Kidney (tissue), 14 donors: ENCODE results near the gene ACVR1. TPM values are rescaled to one million over a fixed set of nuclear protein-coding genes. Genes with fewer than 3 reads are reported as not detected.

Experiments
- DNase-seq, 5 donors: peaks; one replicate each; pipeline ENCODE4 v3.0.0-alpha.2; 2013 to 2020
- FAIRE-seq: peaks from 2 replicates; lab custom pipeline; 2012; peaks lifted over from hg19 to GRCh38; lab: Jason Lieb, UNC
- H3K27ac ChIP-seq, 2 donors: one replicate each; pipeline ENCODE4 v1.7.0; 2013; ENCODE audit warnings: low read depth in 2 of 2, low read length in 2 of 2, inconsistent platforms in 1 of 2
- H3K27me3 ChIP-seq: one replicate; pipeline ENCODE4 v1.7.1; 2013; ENCODE audit warnings: low read length, inconsistent platforms; ENCODE audit not compliant: control insufficient read depth, insufficient read depth
- H3K36me3 ChIP-seq, 3 donors: one replicate each; pipeline versions ENCODE4 v1.7.0 to v1.7.1; 2013; ENCODE audit warnings: low read length in 3 of 3, control low read depth in 1 of 3, inconsistent platforms in 1 of 3; ENCODE audit not compliant: insufficient read depth in 3 of 3, control insufficient read depth in 2 of 3
- H3K4me1 ChIP-seq, 3 donors: one replicate each; pipeline versions ENCODE4 v1.7.0 to v1.7.1; 2013; ENCODE audit warnings: low read length in 3 of 3, inconsistent platforms in 1 of 3, low read depth in 1 of 3; ENCODE audit not compliant: control insufficient read depth in 2 of 3, insufficient read depth in 2 of 3
- H3K4me3 ChIP-seq, 3 donors: one replicate each; pipeline versions ENCODE4 v1.7.0 to v1.8.1; 2013; ENCODE audit warnings: low read length in 3 of 3, control low read depth in 1 of 3, inconsistent platforms in 1 of 3
- H3K9ac ChIP-seq, 3 donors: one replicate each; pipeline versions ENCODE4 v1.7.0 to v1.7.1; 2013; ENCODE audit warnings: low read length in 3 of 3, control low read depth in 1 of 3, inconsistent platforms in 1 of 3
- H3K9me3 ChIP-seq, 3 donors: one replicate each; pipeline versions ENCODE4 v1.7.0 to v1.7.1; 2013; ENCODE audit warnings: low read length in 3 of 3, control low read depth in 1 of 3, inconsistent platforms in 1 of 3; ENCODE audit not compliant: control insufficient read depth in 2 of 3, insufficient read depth in 1 of 3
- CTCF ChIP-seq: IDR thresholded peaks from 3 replicates; pipeline ENCODE4 v1.5.1; 2012; ENCODE audit warnings: mild to moderate bottlenecking, moderate library complexity, borderline replicate concordance; ENCODE audit not compliant: insufficient read depth; ENCODE audit errors: extremely low read depth
- intact Hi-C: fragments of 100-400 bp; cut with DNase I; formaldehyde crosslinking; loops from one replicate; pipeline ENCODE4 v1.11.1; 2022
- polyA plus RNA-seq: library from polyadenylated mRNA; stranded (reverse); fragments of 350-450 nt; fragmentation: Illumina TruSeq; extraction: RNeasy Lipid Tissue Mini Kit (QIAGEN cat#74804); gene quantifications from one replicate; pipeline ENCODE4 v1.2.3, GENCODE V29; 2014; ENCODE audit warnings: low read depth, low replicate concordance; ENCODE audit not compliant: insufficient read depth
- total RNA-seq: library from RNA; stranded (reverse); fragmentation: NEBNext Ultra II Directional; extraction: Animal tissue kit (Norgen Biotek cat#: 25700); gene quantifications from one replicate; pipeline ENCODE4 v1.2.1, GENCODE V29; 2021
- donor health status: control.
- donor health status: control.
- donor health status: control.
- donor health status: control.
- donor health status: control.
- donor health status: DM: yes; HTN: yes; CAD: no.
- donor health status: Normal renal cell carcinoma (clear cell type).

The ACVR1 gene
- total and polyA plus RNA-seq, 2 donors from 2014 or later, result 16.3 to 38.3 TPM

GRCh38 chr2:157918319-157918718, 42.2 kb upstream of the ACVR1 start:
- Histone ChIP-seq H3K4me1 (no peaks in the 10 kb centered on the region), H3K36me3 (no peaks in the 10 kb centered on the region), H3K27me3 (no peaks in the 10 kb centered on the region), H3K9me3 (no peaks in the 10 kb centered on the region), H3K4me3 (no peak overlapping the region), H3K27ac (no peak overlapping the region), H3K9ac (no peak overlapping the region)
- FAIRE-seq (no peak), DNase-seq (no peak)
- TF ChIP-seq CTCF, result no peak
- intact Hi-C loops, result no loop called here

GRCh38 chr2:157911750-157912149, 35.6 kb upstream of the ACVR1 start:
- no peak for FAIRE-seq

GRCh38 chr2:157911246-157911645, 35.1 kb upstream of the ACVR1 start:
- no peak for DNase-seq
- no peak for TF ChIP-seq CTCF
- H3K27ac ChIP-seq, result no peak overlapping the region
- no peaks in the 10 kb centered on the region for H3K4me1 ChIP-seq
- H3K9me3 ChIP-seq, result no peaks in the 10 kb centered on the region
- FAIRE-seq, result no peak
- H3K36me3 ChIP-seq, result no peaks in the 10 kb centered on the region
- H3K9ac ChIP-seq, result no peak overlapping the region
- H3K27me3 ChIP-seq, result no peaks in the 10 kb centered on the region
- no peak overlapping the region for H3K4me3 ChIP-seq
- intact Hi-C loops, result no loop called here

More at GRCh38 chr2:157911750-157912149, 35.6 kb upstream of the ACVR1 start:
- H3K9me3 ChIP-seq, result no peaks in the 10 kb centered on the region
- no peak overlapping the region for H3K27ac ChIP-seq
- no peak overlapping the region for H3K4me3 ChIP-seq
- no peak overlapping the region for H3K9ac ChIP-seq
- no peak for DNase-seq
- intact Hi-C loops, result no loop called here
- no peak for TF ChIP-seq CTCF
- H3K36me3 ChIP-seq, result no peaks in the 10 kb centered on the region
- no peaks in the 10 kb centered on the region for H3K4me1 ChIP-seq
- no peaks in the 10 kb centered on the region for H3K27me3 ChIP-seq

- Histone ChIP-seq H3K9ac (no peak overlapping the region), H3K27ac (no peak overlapping the region), H3K4me3 (no peak overlapping the region), H3K9me3 (no peaks in the 10 kb centered on the region), H3K4me1 (no peaks in the 10 kb centered on the region), H3K27me3 (no peaks in the 10 kb centered on the region), H3K36me3 (no peaks in the 10 kb centered on the region)
- FAIRE-seq (no peak), DNase-seq (no peak)
- no peak for TF ChIP-seq CTCF
- intact Hi-C loops, result no loop called here
Measured at GRCh38 chr2:157905092-157905491, 29.0 kb upstream of the ACVR1 start.
